HEK293T (cell line): Measurements from ENCODE around the gene CCL17.
"Not testable (repeated sequence)": the region's sequence is repeated elsewhere in the genome, so short reads cannot be mapped to it uniquely, and the experiment has no call there.

Experiments used
- CTCF ChIA-PET: fragments of 350-600 bp; formaldehyde crosslinking; extraction: SDS; loops from one replicate; lab custom pipeline; 2021; ENCODE audit warnings: antibody characterized with exemption, inconsistent platforms; lab: Yijun Ruan, JAX
- POLR2A ChIA-PET: fragments of 350-600 bp; formaldehyde crosslinking; extraction: SDS; loops from one replicate; lab custom pipeline; 2020; ENCODE audit warnings: antibody characterized with exemption, inconsistent platforms; lab: Yijun Ruan, JAX
- DNase-seq: peaks from one replicate; pipeline ENCODE4 v3.0.0; 2012; ENCODE audit warnings: mixed read lengths; ENCODE audit errors: extremely low spot score
- ARNT ChIP-seq: fragments of 450-650 bp; IDR thresholded peaks from 2 replicates; pipeline ENCODE4 v1.6.1; 2017; ENCODE audit warnings: mild to moderate bottlenecking
- BHLHE40 ChIP-seq: fragments of 450-650 bp; IDR thresholded peaks from 2 replicates; pipeline ENCODE4 v1.6.1; 2016; ENCODE audit warnings: mild to moderate bottlenecking, moderate library complexity, borderline replicate concordance
- CTBP1 ChIP-seq: fragments of 450-650 bp; IDR thresholded peaks from 2 replicates; pipeline ENCODE4 v1.6.1; 2016; ENCODE audit warnings: borderline replicate concordance
- ELF4 ChIP-seq: fragments of 450-650 bp; IDR thresholded peaks from 2 replicates; pipeline ENCODE4 v1.6.1; 2017; ENCODE audit warnings: antibody characterized with exemption
- FOXA1 ChIP-seq: fragments of 450-650 bp; IDR thresholded peaks from 2 replicates; pipeline ENCODE4 v1.6.1; 2016; ENCODE audit warnings: mild to moderate bottlenecking
- FOXK2 ChIP-seq: fragments of 450-650 bp; IDR thresholded peaks from 2 replicates; pipeline ENCODE4 v1.6.1; 2016; ENCODE audit warnings: mild to moderate bottlenecking
- FOXM1 ChIP-seq: fragments of 450-650 bp; IDR thresholded peaks from 2 replicates; pipeline ENCODE4 v1.6.1; 2017; ENCODE audit warnings: mild to moderate bottlenecking, borderline replicate concordance
- HDGF ChIP-seq: fragments of 450-650 bp; IDR thresholded peaks from 2 replicates; pipeline ENCODE4 v1.6.1; 2017; ENCODE audit warnings: antibody characterized with exemption, borderline replicate concordance
- L3MBTL2 ChIP-seq: fragments of 450-650 bp; conservative IDR thresholded peaks from 2 replicates; pipeline ENCODE4 v1.6.1; 2016; ENCODE audit warnings: mild to moderate bottlenecking
- LEF1 ChIP-seq: fragments of 450-650 bp; IDR thresholded peaks from 2 replicates; pipeline ENCODE4 v1.6.1; 2017; ENCODE audit warnings: mild to moderate bottlenecking, borderline replicate concordance
- NFRKB ChIP-seq: fragments of 450-650 bp; IDR thresholded peaks from 2 replicates; pipeline ENCODE4 v1.6.1; 2016; ENCODE audit warnings: mild to moderate bottlenecking, moderate library complexity
- SP1 ChIP-seq: fragments of 450-650 bp; IDR thresholded peaks from 2 replicates; pipeline ENCODE4 v1.6.1; 2017
- SUZ12 ChIP-seq: fragments of 450-650 bp; IDR thresholded peaks from 2 replicates; pipeline ENCODE4 v1.6.1; 2016; ENCODE audit warnings: mild to moderate bottlenecking
- TARDBP ChIP-seq: fragments of 450-650 bp; IDR thresholded peaks from 2 replicates; pipeline ENCODE4 v1.6.1; 2016
- ZNF384 ChIP-seq: fragments of 450-650 bp; IDR thresholded peaks from 2 replicates; pipeline ENCODE4 v1.6.1; 2016
- TF ChIP-seq, protein P1 (sequence below): fragments of 450-650 bp; IDR thresholded peaks from 2 replicates; pipeline ENCODE4 v1.6.1; 2016

The CCL17 gene

DNA sequence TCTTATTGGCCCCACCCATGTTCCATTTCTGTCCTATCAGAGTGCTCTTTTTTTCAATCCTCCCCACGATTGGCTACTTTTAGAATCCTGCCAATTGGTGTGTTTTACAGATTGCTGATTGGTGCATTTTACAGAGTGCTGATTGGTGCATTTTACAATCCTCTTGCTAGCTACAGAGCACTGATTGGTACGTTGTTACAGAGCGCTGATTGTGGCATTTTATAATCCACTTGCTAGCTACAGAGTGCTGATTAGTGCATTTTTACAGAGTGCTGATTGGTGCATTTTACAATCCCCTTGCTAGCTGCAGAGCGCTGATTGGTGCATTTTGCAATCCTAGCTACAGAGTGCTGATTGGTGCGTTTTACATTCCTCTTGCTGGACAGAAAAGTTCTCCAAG, 9.5 kb upstream of the CCL17 start:
- DNase-seq, result no peak
- ChIA-PET POLR2A (no interaction called here), CTCF (no interaction called here)
- no peak for TF ChIP-seq NFRKB

DNA sequence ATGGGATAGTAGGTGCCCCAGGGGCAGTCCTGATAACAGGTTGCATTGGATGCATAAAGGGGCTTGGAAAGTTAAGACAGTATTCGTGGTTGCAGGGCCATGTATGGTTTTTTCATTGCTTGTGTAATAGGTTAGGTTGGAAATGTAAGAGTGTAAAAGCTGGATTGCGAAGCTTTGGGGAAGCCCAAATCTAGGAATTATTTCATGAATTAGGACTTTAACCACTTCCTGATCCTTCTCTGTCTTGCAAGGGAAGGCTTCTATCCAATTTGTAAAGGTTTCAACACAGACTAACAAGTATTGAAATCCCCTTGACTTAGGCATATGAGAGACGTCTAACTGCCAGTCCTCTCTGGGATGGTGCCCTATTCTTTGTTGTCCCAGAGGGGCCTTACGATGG, 7.8 kb upstream of the CCL17 start:
- TF ChIP-seq BHLHE40 (no peak), ARNT (no peak), SUZ12 (no peak), CTBP1 (no peak), FOXM1 (no peak), L3MBTL2 (no peak), SP1 (no peak), TARDBP (no peak), HDGF (no peak), ZNF384 (no peak), NFRKB (no peak), FOXK2 (no peak), ELF4 (no peak)
- TF ChIP-seq, protein P1, sequence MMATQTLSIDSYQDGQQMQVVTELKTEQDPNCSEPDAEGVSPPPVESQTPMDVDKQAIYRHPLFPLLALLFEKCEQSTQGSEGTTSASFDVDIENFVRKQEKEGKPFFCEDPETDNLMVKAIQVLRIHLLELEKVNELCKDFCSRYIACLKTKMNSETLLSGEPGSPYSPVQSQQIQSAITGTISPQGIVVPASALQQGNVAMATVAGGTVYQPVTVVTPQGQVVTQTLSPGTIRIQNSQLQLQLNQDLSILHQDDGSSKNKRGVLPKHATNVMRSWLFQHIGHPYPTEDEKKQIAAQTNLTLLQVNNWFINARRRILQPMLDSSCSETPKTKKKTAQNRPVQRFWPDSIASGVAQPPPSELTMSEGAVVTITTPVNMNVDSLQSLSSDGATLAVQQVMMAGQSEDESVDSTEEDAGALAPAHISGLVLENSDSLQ, result no peak
- DNase-seq, result no peak
- ChIA-PET POLR2A (no interaction called here), CTCF (interaction anchor here (0.6 kb wide), 1 partner anchor 129 kb away, joined by 3 read pairs; no protein-coding TSS in a partner anchor)

DNA sequence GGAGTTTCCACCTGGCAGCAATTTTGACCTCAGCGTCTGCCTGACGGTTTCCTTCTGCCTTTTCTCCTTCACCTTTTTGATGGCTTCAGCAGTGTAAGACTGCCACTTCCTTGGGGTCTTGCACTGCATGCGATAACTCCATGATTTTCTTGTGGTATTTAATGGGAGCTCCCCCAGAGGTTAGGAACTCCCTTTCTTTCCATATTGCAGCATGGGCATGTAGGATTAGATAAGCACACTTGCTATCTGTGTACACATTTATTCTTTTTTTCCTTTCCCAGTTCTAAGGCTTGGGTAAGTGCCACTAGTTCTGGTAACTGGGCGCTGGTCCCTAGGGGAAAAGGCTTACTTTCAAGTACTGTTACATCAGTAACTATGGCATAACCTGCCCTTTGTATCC, 7.1 kb upstream of the CCL17 start:
- DNase-seq, CTCF ChIA-PET, POLR2A ChIA-PET: not testable (repeated sequence)

DNA sequence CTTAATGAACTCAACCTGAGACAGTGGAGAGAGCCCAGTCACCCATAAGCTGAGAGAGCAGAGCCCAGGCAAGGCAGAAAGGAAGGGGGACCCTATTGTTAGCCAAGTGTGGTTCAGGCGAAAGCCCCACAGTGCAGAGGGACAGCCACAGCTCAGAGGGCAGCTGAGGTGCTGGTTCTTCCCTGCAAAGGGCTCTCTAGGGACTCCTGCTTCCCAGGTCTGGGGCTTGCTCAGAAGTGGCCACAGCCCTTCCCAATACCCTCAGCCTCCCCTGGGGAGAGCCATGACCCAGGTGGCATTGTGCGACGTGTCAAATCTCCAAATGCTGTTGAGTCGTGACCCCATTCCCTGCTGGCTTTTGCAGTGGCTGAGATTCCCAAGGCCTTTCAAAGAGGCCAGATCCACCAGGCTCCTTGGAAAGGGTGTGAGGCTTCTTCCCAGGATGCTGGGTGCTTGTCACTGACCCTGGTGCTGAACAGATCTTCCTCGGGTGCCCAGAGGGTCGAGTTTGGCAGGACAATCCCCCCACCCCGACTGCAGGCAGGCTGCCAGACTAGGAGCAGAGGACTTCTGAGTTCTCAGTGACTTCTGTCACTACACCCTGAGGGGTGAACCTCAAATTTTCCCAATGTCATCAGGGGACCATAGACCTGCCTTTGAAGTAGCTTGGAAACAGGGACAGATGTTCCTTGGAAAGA, 2.5 kb upstream of the CCL17 start:
- CTCF ChIA-PET, result interaction anchor here (0.5 kb wide), 1 partner anchor 15 kb away, joined by 3 read pairs; no protein-coding TSS in a partner anchor

DNA sequence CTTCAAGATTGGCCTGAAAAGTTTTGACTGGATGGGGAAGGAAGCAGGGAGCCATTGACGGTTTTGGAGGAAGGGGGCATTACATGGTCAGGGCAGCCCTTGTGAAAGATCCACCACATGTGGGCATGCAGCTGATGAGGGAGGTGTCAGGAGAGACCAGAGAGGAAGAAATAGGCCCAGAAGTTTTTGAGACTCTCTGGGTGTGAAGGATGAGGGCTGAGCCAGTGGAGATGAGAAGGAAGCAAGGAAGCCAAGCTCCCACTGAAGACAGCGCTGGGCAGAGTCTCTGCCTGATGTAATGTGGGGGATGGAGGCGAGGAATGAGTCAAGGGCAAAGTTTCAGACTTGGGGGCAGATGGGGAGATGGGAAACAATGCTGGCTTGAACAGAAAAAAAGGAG, 530 bp downstream of the CCL17 start:
- ChIA-PET POLR2A (interaction anchor here (1.9 kb wide), 1 partner anchor 12 kb away, joined by 6 read pairs; no protein-coding TSS in a partner anchor), CTCF (interaction anchor here (0.7 to 2.0 kb wide), 2 partner anchors 12 to 17 kb away, joined by 3 to 11 read pairs; no protein-coding TSS in a partner anchor)
- DNase-seq, result no peak
- TF ChIP-seq FOXA1 (no peak), ELF4 (no peak), BHLHE40 (no peak)

More for the DNA sequence above, 2.5 kb upstream of the CCL17 start:
- TF ChIP-seq L3MBTL2, result no peak
- TF ChIP-seq SUZ12, result no peak
- TF ChIP-seq FOXA1, result no peak
- TF ChIP-seq CTBP1, result no peak
- no peak for TF ChIP-seq SP1
- POLR2A ChIA-PET, result no interaction called here
- no peak for DNase-seq

DNA sequence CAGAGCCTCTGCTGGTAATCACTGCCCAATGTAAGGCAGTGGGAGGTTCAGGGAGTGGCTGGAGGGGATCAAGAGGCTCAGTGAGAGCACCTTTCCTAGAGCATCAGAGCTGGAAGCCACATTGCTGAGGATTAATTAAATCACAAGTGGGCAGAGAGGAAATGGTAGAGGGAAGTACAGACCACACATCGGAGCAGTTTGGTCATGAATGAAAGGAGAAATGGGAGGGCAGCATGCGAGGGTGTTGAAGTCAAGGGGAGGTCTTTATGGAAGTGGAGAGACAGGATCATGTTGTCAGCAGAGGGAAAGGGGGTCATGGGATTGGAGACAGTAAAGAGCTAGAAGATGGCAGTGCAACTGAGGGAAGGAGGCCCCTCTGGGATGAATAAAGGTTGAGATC, 2.3 kb downstream of the CCL17 start:
- ChIA-PET POLR2A (interaction anchor here (1.1 kb wide), 1 partner anchor 10 kb away, joined by 3 read pairs; no protein-coding TSS in a partner anchor), CTCF (no interaction called here)
- no peak for DNase-seq
- no peak for TF ChIP-seq FOXK2
- no peak for TF ChIP-seq ELF4
- TF ChIP-seq FOXA1, result no peak
- no peak for TF ChIP-seq FOXM1
- TF ChIP-seq ZNF384, result no peak
- no peak for TF ChIP-seq SUZ12
- no peak for TF ChIP-seq CTBP1
- no peak for TF ChIP-seq ARNT
- TF ChIP-seq NFRKB, result no peak
- no peak for TF ChIP-seq SP1
- no peak for TF ChIP-seq BHLHE40
- no peak for TF ChIP-seq TARDBP
- no peak for TF ChIP-seq LEF1

DNA sequence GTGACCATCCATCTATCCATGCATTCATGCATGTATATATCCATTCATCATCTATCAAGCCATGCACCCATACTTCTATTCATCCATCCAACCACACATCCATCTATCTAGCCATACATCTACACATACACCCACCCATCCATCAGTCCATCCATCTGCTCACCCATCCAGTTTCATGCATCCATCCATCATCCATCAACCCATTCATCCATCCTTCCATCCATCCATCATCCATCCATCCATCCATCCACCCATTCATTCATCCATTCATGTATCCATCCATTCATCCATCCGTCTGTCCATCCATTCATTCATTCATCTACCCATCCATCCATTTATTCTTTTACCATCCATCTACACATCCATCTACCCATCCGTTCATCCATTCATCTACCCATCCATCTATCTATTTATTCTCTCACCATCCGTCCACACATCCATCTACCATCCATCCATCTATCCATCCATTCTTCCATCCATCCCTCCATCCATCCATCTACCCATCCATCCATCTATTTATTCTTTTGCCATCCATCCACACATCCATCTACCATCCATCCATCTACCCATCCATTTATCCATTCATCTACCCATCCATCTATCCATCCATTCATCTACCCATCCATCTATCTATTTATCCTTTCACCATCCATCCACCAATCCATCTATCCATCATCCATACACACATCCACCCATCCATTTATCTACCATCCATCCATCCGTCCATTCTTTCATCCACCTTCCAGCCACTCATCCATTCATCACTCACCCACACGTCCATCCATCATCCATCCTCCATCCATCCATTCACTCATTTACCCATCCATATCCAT, 3.2 kb downstream of the CCL17 start:
- CTCF ChIA-PET, result no interaction called here
- no peak for DNase-seq
- POLR2A ChIA-PET, result no interaction called here
- TF ChIP-seq NFRKB (no peak), SP1 (no peak), L3MBTL2 (no peak), CTBP1 (no peak)

DNA sequence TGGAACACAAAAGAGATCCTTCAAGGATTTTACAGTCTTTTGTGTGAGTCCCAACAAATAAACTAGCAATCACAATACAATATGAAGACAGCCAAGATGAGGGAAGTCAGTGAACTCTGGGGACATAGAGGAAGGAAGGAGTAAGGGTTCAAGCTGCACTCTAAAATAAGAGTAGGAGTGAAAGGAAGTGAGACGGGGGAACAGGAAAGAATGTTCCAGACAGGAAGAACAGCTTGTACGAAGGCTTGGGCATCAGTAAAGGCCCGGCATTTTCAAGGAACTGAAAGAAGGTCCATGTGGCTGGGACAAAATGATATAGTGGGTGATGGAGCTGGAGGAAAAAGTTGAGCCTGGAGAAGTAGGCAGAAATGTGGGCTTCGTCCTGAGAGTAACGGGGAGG, 4.5 kb downstream of the CCL17 start:
- no peak for DNase-seq
- TF ChIP-seq NFRKB (no peak), ZNF384 (no peak), LEF1 (no peak), SUZ12 (no peak), TARDBP (no peak), ELF4 (no peak), ARNT (no peak), L3MBTL2 (no peak), HDGF (no peak), FOXA1 (no peak), FOXM1 (no peak), BHLHE40 (no peak), FOXK2 (no peak), CTBP1 (no peak), SP1 (no peak)
- TF ChIP-seq, protein P1, result no peak
- ChIA-PET CTCF (interaction anchor here (0.6 kb wide), 1 partner anchor 9 kb away, joined by 3 read pairs; no protein-coding TSS in a partner anchor), POLR2A (no interaction called here)
